Measurements from ENCODE around the gene ANAPC5. TPM values are rescaled to one million over a fixed set of nuclear protein-coding genes. Genes with fewer than 3 reads are reported as not detected.

ANAPC5 gene
- total RNA-seq, 3 donors from 2014 or later (not counting 1 experiment from before 2014, with no cell fraction given): 134 to 171 (median 163) TPM

- Mint-ChIP-seq H3K36me3 (no peaks in the 10 kb centered on the region), H3K27ac (peak overlapping the region; percentile 23 to 84), H3K4me1 (peaks cover 0 to 14% of the 10 kb centered on the region in 2 donors), H3K27me3 (ENCODE audit: low read depth in 2 of 2) (no peaks in the 10 kb centered on the region), H3K4me3 (peak overlapping the region; percentile 87), H3K9me3 (no peaks in the 10 kb centered on the region)
- peak in 1 of 2 donors; percentile 43 for DNase-seq
- intact Hi-C loops (cut with micrococcal nuclease): loop anchor here (2.0 to 5.0 kb wide), 2 partner anchors 55 to 85 kb away; partner anchors contain the start of genes ANAPC5 and P2RX4
- Histone ChIP-seq H3K36me3 (ENCODE audit: control insufficient read depth, insufficient read depth, low read length) (no peaks in the 10 kb centered on the region), H3K27ac (ENCODE audit: low read length) (peak overlapping the region; percentile 55), H3K9me3 (ENCODE audit: control insufficient read depth, insufficient read depth, low read length) (no peaks in the 10 kb centered on the region), H3K4me3 (ENCODE audit: low read length) (peak overlapping the region; percentile 58), H3K27me3 (ENCODE audit: control insufficient read depth, insufficient read depth, low read length) (no peaks in the 10 kb centered on the region), H3K4me1 (ENCODE audit: control insufficient read depth, insufficient read depth, low read length) (peaks cover 24% of the 10 kb centered on the region)
- 13% methylated on average over 21 of the region's 21 CpGs for WGBS (ENCODE audit: insufficient coverage)
- TF ChIP-seq CTCF (IDR thresholded peaks at IDR 0.05): no peak
- no peak for ATAC-seq
These were observed 54.7 kb downstream of the ANAPC5 start for GRCh38 chr12:121297435-121297991.

GRCh38 chr12:121296618-121297434, 55.4 kb downstream of the ANAPC5 start, which contains the start of gene CAMKK2:
Gene CAMKK2, minus strand, starts transcription at chr12:121296709. Its CDS starts 22,183 bp downstream, at chr12:121274526.
- peaks cover 0 to 14% of the 10 kb centered on the region in 2 donors for H3K4me1 Mint-ChIP-seq
- intact Hi-C loops (cut with micrococcal nuclease): loop anchor here (2.0 to 5.0 kb wide), 2 partner anchors 56 to 85 kb away; partner anchors contain the start of genes ANAPC5 and P2RX4
- Histone ChIP-seq H3K9me3 (ENCODE audit: control insufficient read depth, insufficient read depth, low read length) (no peaks in the 10 kb centered on the region), H3K27me3 (ENCODE audit: control insufficient read depth, insufficient read depth, low read length) (no peaks in the 10 kb centered on the region), H3K4me1 (ENCODE audit: control insufficient read depth, insufficient read depth, low read length) (peaks cover 24% of the 10 kb centered on the region), H3K27ac (ENCODE audit: low read length) (peak within 1 kb of the TSS; percentile 55), H3K4me3 (ENCODE audit: low read length) (peak within 1 kb of the TSS; percentile 65), H3K36me3 (ENCODE audit: control insufficient read depth, insufficient read depth, low read length) (no peaks in the 10 kb centered on the region)
- no peaks in the 10 kb centered on the region for H3K27me3 Mint-ChIP-seq (ENCODE audit: low read depth in 2 of 2)
- peak; percentile 91 to 94 for DNase-seq
- H3K36me3 Mint-ChIP-seq: no peaks in the 10 kb centered on the region
- under 1% methylated on average over 104 of the region's 104 CpGs for WGBS (ENCODE audit: insufficient coverage)
- TF ChIP-seq CTCF (IDR thresholded peaks at IDR 0.05): peak; percentile 22
- H3K4me3 Mint-ChIP-seq: peak within 1 kb of the TSS; percentile 87
- peak; percentile 89 to 95 (median 91) for ATAC-seq
- H3K27ac Mint-ChIP-seq: peak within 1 kb of the TSS; percentile 23 to 84
- H3K9me3 Mint-ChIP-seq: no peaks in the 10 kb centered on the region

- H3K4me3 ChIP-seq (ENCODE audit: low read length): peak overlapping the region; percentile 65
- no peaks in the 10 kb centered on the region for H3K27me3 ChIP-seq (ENCODE audit: control insufficient read depth, insufficient read depth, low read length)
- peaks cover 24% of the 10 kb centered on the region for H3K4me1 ChIP-seq (ENCODE audit: control insufficient read depth, insufficient read depth, low read length)
- no peaks in the 10 kb centered on the region for H3K36me3 Mint-ChIP-seq
- H3K4me3 Mint-ChIP-seq: peak overlapping the region; percentile 86
- H3K9me3 ChIP-seq (ENCODE audit: control insufficient read depth, insufficient read depth, low read length): no peaks in the 10 kb centered on the region
- peak overlapping the region; percentile 35 for H3K27ac ChIP-seq (ENCODE audit: low read length)
- ATAC-seq: peak; percentile 15 to 26 (median 21)
- no peak for TF ChIP-seq CTCF (IDR thresholded peaks at IDR 0.05)
- H3K27me3 Mint-ChIP-seq (ENCODE audit: low read depth in 2 of 2): no peaks in the 10 kb centered on the region
- H3K9me3 Mint-ChIP-seq: no peaks in the 10 kb centered on the region
- DNase-seq: no peak
- intact Hi-C loops (cut with micrococcal nuclease): loop anchor here (2.0 to 5.0 kb wide), 2 partner anchors 57 to 84 kb away; partner anchors contain the start of genes ANAPC5 and P2RX4
- H3K36me3 ChIP-seq (ENCODE audit: control insufficient read depth, insufficient read depth, low read length): no peaks in the 10 kb centered on the region
- peaks cover 0 to 14% of the 10 kb centered on the region in 2 donors for H3K4me1 Mint-ChIP-seq
- under 1% methylated on average over 55 of the region's 55 CpGs for WGBS (ENCODE audit: insufficient coverage)
- peak overlapping the region in 1 of 2 donors; percentile 63 for H3K27ac Mint-ChIP-seq
These were observed 56.2 kb downstream of the ANAPC5 start for GRCh38 chr12:121295746-121296617.

Measured in natural killer cell (primary cell).